HepG2 (cell line): ENCODE measurements around the gene PDCD1LG2. TPM values are rescaled to one million over a fixed set of nuclear protein-coding genes. Genes with fewer than 3 reads are reported as not detected.

Experiments used
- ATAC-seq: fragments of 200-7000 bp; cut with Tn5 transposase; 3 replicates; pipeline ENCODE4 v1.9.1; 2020; ENCODE audit warnings: mild to moderate bottlenecking, moderate library complexity
- BruUV-seq: library from RNA; stranded (reverse); fragments of 400-500 nt; replicated peaks from 2 replicates; lab custom pipeline; 2021; lab: Mats Ljungman, UMichigan
- CTCF ChIA-PET: fragments of 300-600 bp; formaldehyde crosslinking; extraction: SDS; loops from one replicate; lab custom pipeline; 2021; ENCODE audit warnings: low total read pairs, inconsistent platforms, low intra/inter-chr PET ratio; lab: Yijun Ruan, JAX
- POLR2A ChIA-PET: fragments of 350-600 bp; sonication (Branson Sonifier 250); formaldehyde crosslinking; loops from one replicate; lab custom pipeline; 2020; ENCODE audit warnings: antibody characterized with exemption, inconsistent platforms; lab: Yijun Ruan, JAX
- DNase-seq: peaks from one replicate; pipeline ENCODE4 v3.0.0-alpha.2; 2015; ENCODE audit warnings: low spot score
- FAIRE-seq: peaks from 3 replicates; lab custom pipeline; 2011; peaks lifted over from hg19 to GRCh38; lab: Jason Lieb, UNC
- H2AFZ ChIP-seq: one replicate; pipeline ENCODE4 v1.6.1; 2011; ENCODE audit warnings: low read length, inconsistent platforms
- H3K27ac ChIP-seq: fragments of 300-600 bp; 3 replicates; pipeline ENCODE4 v1.8.0; 2011; ENCODE audit warnings: mixed run types, mild to moderate bottlenecking, mixed read lengths, low read length, inconsistent platforms; ENCODE audit not compliant: insufficient read depth; ENCODE audit errors: extremely low read length
- H3K27me3 ChIP-seq, 2 experiments: fragments of 200-600 bp in 1 of 2; 2 replicates in 1 of 2; 3 replicates in 1 of 2; pipeline versions ENCODE4 v1.6.0 to v1.8.0; 2011; ENCODE audit warnings: low read length in 2 of 2, mild to moderate bottlenecking in 2 of 2, moderate library complexity in 2 of 2, inconsistent platforms in 1 of 2; ENCODE audit not compliant: insufficient read depth in 2 of 2, control insufficient read depth in 1 of 2
- H3K36me3 ChIP-seq, 2 experiments: fragments of 200-600 bp in 1 of 2; replicated peaks in 1 of 2; 2 replicates in 1 of 2; 3 replicates in 1 of 2; pipeline versions ENCODE4 v1.5.1 to v1.8.0; 2011; ENCODE audit warnings: low read length in 2 of 2, inconsistent platforms in 1 of 2; ENCODE audit not compliant: insufficient read depth in 2 of 2, control insufficient read depth in 1 of 2
- H3K4me1 ChIP-seq: 2 replicates; pipeline ENCODE4 v1.5.1; 2012; ENCODE audit warnings: low read length, inconsistent platforms; ENCODE audit not compliant: insufficient read depth
- H3K4me2 ChIP-seq: 2 replicates; pipeline ENCODE4 v1.6.0; 2011; ENCODE audit warnings: low read depth, low read length, inconsistent platforms
- H3K4me3 ChIP-seq, 3 experiments: fragments of 200-600 bp in 1 of 3; sonication (generic), shearing (Covaris generic) in 1 of 3; replicated peaks in 1 of 3; 2 replicates each; pipeline ENCODE4 v1.5.1; 2011 to 2016; ENCODE audit warnings: low read length in 3 of 3, inconsistent platforms in 2 of 3, low read depth in 2 of 3, mild to moderate bottlenecking in 2 of 3, control low read depth in 1 of 3, mixed read lengths in 1 of 3; ENCODE audit not compliant: insufficient read depth in 1 of 3
- H3K79me2 ChIP-seq: one replicate; pipeline ENCODE4 v1.6.1; 2011; ENCODE audit warnings: low read length, inconsistent platforms; ENCODE audit not compliant: insufficient read depth
- H3K9ac ChIP-seq: 2 replicates; pipeline ENCODE4 v1.6.0; 2011; ENCODE audit warnings: mild to moderate bottlenecking, low read depth, low read length, inconsistent platforms; ENCODE audit not compliant: insufficient read depth
- H3K9me3 ChIP-seq: 2 replicates; pipeline ENCODE4 v1.5.1; 2012; ENCODE audit warnings: mild to moderate bottlenecking, low read length
- H4K20me1 ChIP-seq: 2 replicates; pipeline ENCODE4 v1.6.0; 2011; ENCODE audit warnings: inconsistent platforms, mild to moderate bottlenecking, low read length, moderate library complexity; ENCODE audit not compliant: insufficient read depth
- ELF1 ChIP-seq: sonication (generic); formaldehyde crosslinking; IDR thresholded peaks from 2 replicates; pipeline ENCODE4 v1.4.0; 2020; ENCODE audit warnings: missing genetic modification reagents
- KLF11 ChIP-seq: IDR thresholded peaks from 2 replicates; pipeline ENCODE4 v1.6.1; 2016; ENCODE audit warnings: missing compliant biosample characterization
- RXRB ChIP-seq: IDR thresholded peaks from 2 replicates; pipeline ENCODE4 v1.6.1; 2016; ENCODE audit warnings: borderline replicate concordance, missing genetic modification reagents, missing compliant biosample characterization
- SP4 ChIP-seq: sonication (generic); formaldehyde crosslinking; IDR thresholded peaks from 2 replicates; pipeline ENCODE4 v1.8.1; 2023; ENCODE audit warnings: mild to moderate bottlenecking, missing genetic modification reagents
- ZC3H4 ChIP-seq: sonication (generic); formaldehyde crosslinking; IDR thresholded peaks from 2 replicates; pipeline ENCODE4 v1.4.0; 2020; ENCODE audit warnings: missing genetic modification reagents, borderline replicate concordance
- WGBS: methylation state at CpG from one replicate; pipeline ENCODE4 v1.1.6; 2017; ENCODE audit warnings: low lambda C conversion rate; 5-methylcytosine and 5-hydroxymethylcytosine counted together
- in situ Hi-C: cut with HindIII; loops from 2 replicates; pipeline ENCODE4 v1.10.0; 2017; ENCODE audit warnings: low pct_unique_long_range_greater_than_20kb; ENCODE audit not compliant: extremely low pct_ligation_motif_present
- intact Hi-C: fragments of 100-400 bp; cut with micrococcal nuclease; formaldehyde crosslinking; loops from one replicate; pipeline ENCODE4 v1.10.0; 2022; ENCODE audit not compliant: unreplicated experiment
- polyA plus RNA-seq, 8 experiments: library from polyadenylated mRNA; depleted of rRNA in 3 of 8; stranded (reverse) in 7 of 8; unstranded in 1 of 8; fragments of >200 nt; fragmentation: Illumina TruSeq in 4 of 8; extraction: Trizol in 4 of 8; gene quantifications; 2 replicates each; pipeline versions ENCODE4 v1.2.1 to v1.2.3, GENCODE V29; 2011 to 2016; ENCODE audit warnings: low read depth in 4 of 8, missing spikeins in 1 of 8, mixed read lengths in 1 of 8; ENCODE audit not compliant: insufficient read depth in 1 of 8
- total RNA-seq, 5 experiments: library from RNA; depleted of rRNA; stranded (reverse); fragments of >200 nt; fragmentation: Illumina TruSeq; extraction: Trizol; gene quantifications; 2 replicates each; pipeline ENCODE4 v1.2.3, GENCODE V29; 2016; ENCODE audit warnings: low read depth in 1 of 5
- TF ChIP-seq, protein P1 (sequence below): sonication (generic); formaldehyde crosslinking; conservative IDR thresholded peaks from 2 replicates; pipeline ENCODE4 v1.4.0; 2020; ENCODE audit warnings: mild to moderate bottlenecking, missing genetic modification reagents, moderate library complexity
- TF ChIP-seq, protein P2 (sequence below): sonication (generic); formaldehyde crosslinking; IDR thresholded peaks from 2 replicates; pipeline ENCODE4 v1.4.0; 2020; ENCODE audit warnings: missing genetic modification reagents
- TF ChIP-seq, protein P3 (sequence below): fragments of 450-650 bp; IDR thresholded peaks from 2 replicates; pipeline ENCODE4 v1.6.1; 2016

Gene PDCD1LG2
- total and polyA plus RNA-seq, 2 of the 13 experiments (the other 11 are each of a cell fraction or from before 2014, with no cell fraction given), result not detected

DNA sequence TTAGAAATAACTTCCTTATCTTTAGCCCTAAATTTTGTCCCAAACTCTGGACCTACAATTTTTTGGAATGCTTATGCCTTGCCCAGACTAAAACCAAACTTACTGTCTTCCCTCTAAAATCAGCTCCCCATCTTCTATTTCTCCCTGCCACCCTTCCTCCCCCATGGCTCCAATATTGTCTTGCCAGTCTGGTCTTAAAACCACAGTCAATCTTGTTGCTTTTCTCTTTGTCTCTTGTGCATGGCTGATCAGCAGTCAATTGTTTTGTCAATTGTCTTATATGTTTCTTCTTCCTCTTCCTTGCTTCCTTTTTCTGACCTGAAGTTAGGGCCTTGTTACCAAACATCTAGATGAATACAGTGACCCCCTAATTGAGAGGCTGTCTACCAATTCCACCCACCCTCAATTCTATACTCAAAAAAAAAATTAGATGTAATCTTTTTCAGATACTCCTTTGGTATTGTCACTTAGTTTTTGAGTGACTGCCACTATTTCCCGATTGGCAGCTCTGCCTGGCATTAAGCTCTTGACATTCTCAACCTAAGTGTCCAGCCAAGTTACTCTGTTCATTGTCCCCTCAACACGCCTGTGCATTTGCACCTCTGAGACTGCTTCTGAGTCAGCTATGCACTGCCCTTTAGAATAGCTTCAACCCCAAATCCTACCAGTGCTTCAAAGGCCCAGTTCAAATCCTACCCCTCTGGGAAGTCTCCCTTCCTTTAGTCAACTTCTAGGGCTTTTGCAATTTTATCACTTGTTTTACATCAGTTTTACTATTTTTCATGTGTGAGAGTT is 2.5 kb downstream of the PDCD1LG2 start (continued):
- TF ChIP-seq RXRB (CRISPR knock-in tag) (no peak), SP4 (CRISPR knock-in tag) (no peak), KLF11 (CRISPR knock-in tag) (no peak), ZC3H4 (CRISPR knock-in tag) (no peak)
- TF ChIP-seq, protein P1, sequence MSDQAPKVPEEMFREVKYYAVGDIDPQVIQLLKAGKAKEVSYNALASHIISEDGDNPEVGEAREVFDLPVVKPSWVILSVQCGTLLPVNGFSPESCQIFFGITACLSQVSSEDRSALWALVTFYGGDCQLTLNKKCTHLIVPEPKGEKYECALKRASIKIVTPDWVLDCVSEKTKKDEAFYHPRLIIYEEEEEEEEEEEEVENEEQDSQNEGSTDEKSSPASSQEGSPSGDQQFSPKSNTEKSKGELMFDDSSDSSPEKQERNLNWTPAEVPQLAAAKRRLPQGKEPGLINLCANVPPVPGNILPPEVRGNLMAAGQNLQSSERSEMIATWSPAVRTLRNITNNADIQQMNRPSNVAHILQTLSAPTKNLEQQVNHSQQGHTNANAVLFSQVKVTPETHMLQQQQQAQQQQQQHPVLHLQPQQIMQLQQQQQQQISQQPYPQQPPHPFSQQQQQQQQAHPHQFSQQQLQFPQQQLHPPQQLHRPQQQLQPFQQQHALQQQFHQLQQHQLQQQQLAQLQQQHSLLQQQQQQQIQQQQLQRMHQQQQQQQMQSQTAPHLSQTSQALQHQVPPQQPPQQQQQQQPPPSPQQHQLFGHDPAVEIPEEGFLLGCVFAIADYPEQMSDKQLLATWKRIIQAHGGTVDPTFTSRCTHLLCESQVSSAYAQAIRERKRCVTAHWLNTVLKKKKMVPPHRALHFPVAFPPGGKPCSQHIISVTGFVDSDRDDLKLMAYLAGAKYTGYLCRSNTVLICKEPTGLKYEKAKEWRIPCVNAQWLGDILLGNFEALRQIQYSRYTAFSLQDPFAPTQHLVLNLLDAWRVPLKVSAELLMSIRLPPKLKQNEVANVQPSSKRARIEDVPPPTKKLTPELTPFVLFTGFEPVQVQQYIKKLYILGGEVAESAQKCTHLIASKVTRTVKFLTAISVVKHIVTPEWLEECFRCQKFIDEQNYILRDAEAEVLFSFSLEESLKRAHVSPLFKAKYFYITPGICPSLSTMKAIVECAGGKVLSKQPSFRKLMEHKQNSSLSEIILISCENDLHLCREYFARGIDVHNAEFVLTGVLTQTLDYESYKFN (CRISPR knock-in tag), result no peak

DNA sequence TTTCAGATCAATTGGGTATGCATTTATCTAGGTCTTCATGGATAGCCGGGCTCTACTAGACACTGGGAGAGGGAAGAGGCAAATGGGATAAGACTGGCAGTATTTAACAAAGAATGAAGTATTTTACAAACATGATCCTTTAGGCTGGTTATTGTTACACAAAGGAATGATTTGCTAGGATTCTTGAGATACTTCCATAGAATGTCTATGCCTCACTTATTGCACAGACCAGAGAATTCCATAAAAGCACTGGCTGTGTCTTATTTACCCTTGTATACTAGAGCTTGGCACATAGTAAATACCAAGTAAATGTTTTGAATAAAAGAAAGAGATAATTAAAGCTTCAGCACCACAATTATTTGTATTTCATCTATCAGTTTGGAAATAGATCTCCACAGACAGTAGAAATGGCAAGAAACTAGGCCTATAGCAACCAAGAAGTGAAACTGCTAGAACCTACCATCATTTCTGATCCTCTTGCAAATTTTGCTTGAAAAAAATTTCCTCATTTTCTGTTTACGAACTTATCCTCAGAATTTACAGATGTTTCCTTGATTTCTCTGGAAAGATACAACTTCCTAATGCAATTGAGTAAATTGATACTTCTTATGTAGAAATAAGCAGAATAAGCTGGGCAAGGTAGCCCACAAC is 3.8 kb downstream of the PDCD1LG2 start:
- Histone ChIP-seq H3K79me2 (no peaks in the 10 kb centered on the region), H4K20me1 (no peaks in the 10 kb centered on the region), H3K4me3 (no peak overlapping the region), H3K27me3 (peaks cover 0 to 5% of the 10 kb centered on the region in 2 experiments; a peak in 2 of 5 replicates), H3K9me3 (no peaks in the 10 kb centered on the region), H2AFZ (no peak overlapping the region), H3K9ac (no peak overlapping the region), H3K4me2 (no peak overlapping the region), H3K27ac (no peak overlapping the region), H3K4me1 (no peaks in the 10 kb centered on the region), H3K36me3 (no peaks in the 10 kb centered on the region)
- intact Hi-C loops, result no loop called here
- WGBS, result 1% methylated on average over 2 of the region's 2 CpGs
- ATAC-seq, result no peak
- CTCF ChIA-PET, result no interaction called here
- BruUV-seq, result no TSS peak
- in situ Hi-C loops, result no loop called here
- no peak for FAIRE-seq
- POLR2A ChIA-PET, result no interaction called here
- no peak for DNase-seq
- TF ChIP-seq ELF1 (CRISPR knock-in tag), result no peak
- TF ChIP-seq, protein P2, sequence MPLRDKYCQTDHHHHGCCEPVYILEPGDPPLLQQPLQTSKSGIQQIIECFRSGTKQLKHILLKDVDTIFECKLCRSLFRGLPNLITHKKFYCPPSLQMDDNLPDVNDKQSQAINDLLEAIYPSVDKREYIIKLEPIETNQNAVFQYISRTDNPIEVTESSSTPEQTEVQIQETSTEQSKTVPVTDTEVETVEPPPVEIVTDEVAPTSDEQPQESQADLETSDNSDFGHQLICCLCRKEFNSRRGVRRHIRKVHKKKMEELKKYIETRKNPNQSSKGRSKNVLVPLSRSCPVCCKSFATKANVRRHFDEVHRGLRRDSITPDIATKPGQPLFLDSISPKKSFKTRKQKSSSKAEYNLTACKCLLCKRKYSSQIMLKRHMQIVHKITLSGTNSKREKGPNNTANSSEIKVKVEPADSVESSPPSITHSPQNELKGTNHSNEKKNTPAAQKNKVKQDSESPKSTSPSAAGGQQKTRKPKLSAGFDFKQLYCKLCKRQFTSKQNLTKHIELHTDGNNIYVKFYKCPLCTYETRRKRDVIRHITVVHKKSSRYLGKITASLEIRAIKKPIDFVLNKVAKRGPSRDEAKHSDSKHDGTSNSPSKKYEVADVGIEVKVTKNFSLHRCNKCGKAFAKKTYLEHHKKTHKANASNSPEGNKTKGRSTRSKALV, result no peak
- TF ChIP-seq, protein P3, sequence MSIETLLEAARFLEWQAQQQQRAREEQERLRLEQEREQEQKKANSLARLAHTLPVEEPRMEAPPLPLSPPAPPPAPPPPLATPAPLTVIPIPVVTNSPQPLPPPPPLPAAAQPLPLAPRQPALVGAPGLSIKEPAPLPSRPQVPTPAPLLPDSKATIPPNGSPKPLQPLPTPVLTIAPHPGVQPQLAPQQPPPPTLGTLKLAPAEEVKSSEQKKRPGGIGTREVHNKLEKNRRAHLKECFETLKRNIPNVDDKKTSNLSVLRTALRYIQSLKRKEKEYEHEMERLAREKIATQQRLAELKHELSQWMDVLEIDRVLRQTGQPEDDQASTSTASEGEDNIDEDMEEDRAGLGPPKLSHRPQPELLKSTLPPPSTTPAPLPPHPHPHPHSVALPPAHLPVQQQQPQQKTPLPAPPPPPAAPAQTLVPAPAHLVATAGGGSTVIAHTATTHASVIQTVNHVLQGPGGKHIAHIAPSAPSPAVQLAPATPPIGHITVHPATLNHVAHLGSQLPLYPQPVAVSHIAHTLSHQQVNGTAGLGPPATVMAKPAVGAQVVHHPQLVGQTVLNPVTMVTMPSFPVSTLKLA, result no peak
